RCC 7860 (cell line): ENCODE measurements around the gene IAH1.

Source experiments
- DNase-seq: peaks from one replicate; pipeline ENCODE4 v3.0.0-alpha.2; 2015; ENCODE audit warnings: low spot score
- FAIRE-seq: peaks from 2 replicates; lab custom pipeline; 2012; peaks lifted over from hg19 to GRCh38; lab: Jason Lieb, UNC

Gene IAH1, protein sequence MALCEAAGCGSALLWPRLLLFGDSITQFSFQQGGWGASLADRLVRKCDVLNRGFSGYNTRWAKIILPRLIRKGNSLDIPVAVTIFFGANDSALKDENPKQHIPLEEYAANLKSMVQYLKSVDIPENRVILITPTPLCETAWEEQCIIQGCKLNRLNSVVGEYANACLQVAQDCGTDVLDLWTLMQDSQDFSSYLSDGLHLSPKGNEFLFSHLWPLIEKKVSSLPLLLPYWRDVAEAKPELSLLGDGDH

DNA sequence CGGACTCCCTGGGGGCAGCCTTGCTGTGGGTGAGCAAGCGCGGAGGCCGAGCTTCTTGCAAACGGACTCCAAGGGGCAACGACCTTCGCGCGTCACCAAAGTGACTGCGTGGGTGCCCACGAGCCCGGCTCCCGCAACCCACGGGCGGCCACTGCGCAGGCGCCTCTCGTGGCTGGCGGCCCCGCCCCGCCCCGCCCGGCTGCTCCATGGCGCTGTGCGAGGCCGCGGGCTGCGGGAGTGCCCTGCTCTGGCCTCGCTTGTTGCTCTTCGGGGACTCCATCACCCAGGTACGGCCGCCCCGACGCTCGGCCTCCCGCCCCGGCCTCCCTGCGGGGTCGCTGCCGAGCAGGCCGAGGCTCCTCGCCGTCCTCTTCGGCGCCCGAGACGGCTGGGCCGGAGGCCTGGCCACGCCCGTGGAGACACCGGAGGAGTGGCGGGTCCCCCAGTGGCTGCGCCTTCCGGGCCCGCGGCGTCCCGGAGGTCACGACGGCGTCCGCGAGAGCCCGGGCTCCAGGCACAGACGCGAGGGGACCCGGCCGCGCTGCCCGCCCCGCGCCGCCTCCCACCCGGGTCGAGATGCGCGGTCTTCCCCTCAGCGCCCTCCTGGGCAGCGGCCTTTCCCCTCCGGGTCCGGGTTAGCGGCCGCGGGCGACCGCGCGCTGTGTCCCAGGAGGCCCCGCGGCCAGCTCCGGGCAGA lies at the start of gene IAH1:
TSS of gene IAH1 (plus strand) at position 191 of the 697 bp plus-strand sequence. CDS start at position 207, 16 bp downstream.
- peak; percentile 35 for DNase-seq

DNA sequence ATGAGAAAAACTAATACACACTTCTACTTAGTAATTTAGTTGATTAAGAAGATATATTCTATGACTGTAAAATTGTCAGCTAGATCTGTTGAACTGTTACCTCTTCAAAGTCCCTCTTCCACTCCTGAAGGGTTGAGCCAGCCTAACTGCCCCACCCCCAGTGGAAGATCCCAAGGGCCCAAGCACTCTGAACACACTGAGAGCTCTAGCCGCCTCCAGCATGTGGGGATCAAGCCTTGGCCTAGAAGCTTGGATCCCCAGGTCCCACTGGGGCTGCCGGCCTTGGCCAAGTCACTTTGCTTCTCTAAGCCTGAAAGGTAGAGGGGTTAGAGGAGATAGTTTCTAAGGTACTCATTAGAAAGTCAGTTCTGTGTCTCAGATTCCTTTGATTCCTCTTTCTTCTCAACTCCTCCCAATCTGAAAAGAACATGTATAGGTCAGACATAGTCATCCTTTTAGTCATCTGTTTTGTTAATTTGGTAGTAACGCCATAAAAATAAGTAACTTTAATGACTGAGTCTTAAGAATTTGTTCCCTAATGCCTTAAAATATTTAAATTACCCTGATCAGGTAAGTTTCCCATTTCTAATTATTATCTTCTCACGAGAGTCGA lies 45.3 kb upstream of the IAH1 start:
- DNase-seq, result no peak
- no peak for FAIRE-seq

More for the DNA sequence above, at the start of gene IAH1:
- FAIRE-seq, result no peak

DNA sequence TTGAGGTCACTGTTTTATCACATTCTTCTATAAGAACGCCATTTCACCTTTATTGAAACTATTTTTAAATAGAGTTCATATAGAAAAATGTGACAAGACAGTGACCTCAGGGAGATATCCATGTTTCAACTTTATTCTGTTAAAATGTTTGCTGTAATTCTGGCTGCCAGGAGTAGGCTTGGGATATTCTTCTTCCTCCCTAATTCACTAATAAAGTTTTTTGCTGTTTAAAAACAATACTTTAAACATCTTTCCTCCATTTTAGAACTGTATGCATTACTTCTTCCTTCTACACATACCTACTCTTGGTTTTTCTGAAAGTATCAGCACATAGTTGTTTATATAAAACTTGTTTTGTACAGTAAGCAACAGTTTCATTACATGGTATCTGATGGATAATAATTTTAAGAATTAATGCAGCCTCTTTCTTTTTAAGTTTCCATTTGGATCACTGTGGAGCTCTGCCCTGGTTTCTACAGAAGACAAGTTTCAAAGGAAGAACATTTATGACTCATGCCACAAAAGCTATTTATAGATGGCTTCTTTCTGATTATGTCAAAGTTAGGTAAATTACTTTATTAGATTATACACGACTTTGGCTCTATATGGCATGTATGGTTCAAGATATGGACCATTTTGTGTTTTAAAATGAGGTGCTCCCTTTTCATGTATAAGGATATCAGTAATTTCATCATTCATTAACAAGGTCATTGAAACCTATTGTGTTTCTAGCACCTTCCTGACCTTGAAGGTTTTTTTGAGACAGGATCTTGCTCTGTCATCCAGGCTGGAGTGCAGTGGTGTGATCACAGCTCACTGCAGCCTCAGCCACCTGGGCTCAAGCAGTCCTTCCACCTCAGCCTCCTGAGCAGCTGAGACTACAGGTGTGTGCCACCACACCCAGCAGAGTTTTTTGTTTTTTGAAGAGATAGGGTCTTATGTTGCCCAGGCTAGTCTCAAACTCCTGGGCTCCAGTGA lies 43.7 kb upstream of the IAH1 start:
- FAIRE-seq (no peak), DNase-seq (no peak)

DNA sequence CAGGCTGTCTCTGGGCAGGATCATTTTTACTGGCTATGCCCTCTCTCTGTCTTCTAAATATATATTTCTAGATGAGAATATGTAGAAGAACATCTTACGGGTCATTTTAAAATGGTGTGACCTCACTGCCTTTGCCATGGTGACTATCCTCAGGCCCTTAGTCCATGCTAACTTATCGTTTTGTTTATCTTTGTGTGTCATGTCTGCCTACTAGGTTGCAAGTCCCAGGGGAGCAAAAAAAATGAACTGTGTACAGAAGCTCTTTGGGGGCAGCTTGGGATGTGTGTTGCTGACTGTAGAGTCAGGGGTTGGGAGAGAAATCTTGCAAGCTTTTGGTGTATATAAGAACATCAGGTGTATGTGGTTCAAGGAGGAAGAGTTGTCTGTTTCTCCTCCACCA lies 39.9 kb upstream of the IAH1 start:
- no peak for FAIRE-seq
- DNase-seq, result no peak

DNA sequence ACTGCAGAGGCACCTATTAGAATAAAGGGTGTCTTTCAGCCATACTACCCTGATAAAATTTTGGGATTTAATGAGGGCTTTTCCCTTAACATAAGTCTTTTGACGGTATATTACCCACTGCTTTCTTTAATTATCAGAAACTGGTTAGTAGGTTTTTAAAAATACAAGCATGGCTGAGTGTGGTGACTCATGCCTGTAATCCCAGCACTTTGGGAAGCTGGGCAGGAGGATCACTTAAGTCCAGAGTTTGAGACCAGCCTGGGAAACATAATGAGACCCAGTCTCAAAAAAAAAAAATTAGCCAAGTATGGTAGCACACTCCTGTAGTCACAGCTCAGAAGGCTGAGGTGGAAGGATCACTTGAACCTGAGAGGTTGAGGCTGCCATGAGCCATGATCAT lies 34.8 kb upstream of the IAH1 start:
- DNase-seq (no peak), FAIRE-seq (no peak)

DNA sequence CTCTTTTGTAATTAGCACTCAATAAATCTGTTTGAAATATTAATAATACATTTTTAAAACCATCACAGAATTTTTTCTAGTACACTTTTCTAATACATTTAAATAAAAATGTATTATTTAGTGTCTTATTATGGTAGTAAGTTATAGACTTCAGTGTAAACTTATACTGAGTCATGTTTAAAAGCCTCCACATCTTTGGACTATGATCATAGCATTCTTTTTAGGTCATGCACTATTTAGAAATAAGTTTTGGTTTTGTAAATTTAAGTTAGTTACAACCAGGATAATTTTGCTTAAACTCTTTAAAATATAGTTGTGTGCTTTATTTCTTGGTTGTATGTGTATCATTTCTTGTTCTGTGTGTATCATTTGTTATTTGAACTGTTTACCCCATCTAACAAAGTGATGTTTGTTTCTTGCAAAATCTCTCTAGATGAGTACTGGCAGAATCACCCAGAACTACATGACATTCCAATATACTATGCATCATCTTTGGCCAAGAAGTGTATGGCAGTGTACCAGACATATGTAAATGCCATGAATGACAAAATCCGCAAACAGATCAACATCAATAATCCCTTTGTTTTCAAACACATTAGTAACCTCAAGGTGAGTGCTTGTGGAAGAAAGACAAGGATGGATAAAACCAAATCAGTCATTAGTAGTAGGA lies 34.2 kb upstream of the IAH1 start:
- no peak for FAIRE-seq

DNA sequence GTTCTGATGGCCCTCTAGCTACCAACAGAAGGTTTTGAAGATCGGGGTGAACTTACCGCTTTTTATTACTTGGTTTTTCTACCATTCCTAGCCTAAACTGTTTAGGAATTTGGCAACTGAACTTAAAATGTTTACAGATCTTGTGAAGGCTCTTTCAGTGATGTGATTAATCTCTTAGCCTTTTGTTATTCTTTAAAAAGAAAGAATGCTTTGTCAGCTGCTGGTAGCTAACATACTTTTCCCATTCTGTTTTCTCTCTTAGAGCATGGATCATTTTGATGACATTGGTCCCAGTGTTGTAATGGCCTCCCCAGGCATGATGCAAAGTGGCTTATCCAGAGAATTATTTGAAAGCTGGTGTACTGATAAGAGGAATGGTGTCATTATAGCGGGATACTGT lies 32.8 kb upstream of the IAH1 start:
- FAIRE-seq (no peak), DNase-seq (no peak)

More for the DNA sequence above, 34.2 kb upstream of the IAH1 start:
- no peak for DNase-seq

DNA sequence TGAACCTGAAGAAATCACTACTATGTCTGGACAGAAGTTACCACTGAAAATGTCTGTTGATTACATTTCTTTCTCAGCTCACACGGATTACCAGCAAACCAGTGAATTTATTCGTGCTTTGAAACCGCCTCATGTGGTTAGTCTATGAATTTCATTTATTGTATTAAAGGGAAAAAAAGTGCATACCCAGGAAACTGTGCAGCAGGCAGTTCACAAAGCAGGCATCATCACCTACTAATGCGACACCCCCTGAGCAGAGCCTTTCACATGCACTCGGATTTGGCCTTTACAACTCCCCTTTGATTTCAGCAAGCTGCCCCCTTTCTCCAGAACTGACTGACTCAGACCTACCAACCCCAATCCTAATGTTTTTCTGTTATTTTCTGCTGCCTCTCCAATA lies 30.8 kb upstream of the IAH1 start:
- DNase-seq, result no peak
- FAIRE-seq, result no peak

DNA sequence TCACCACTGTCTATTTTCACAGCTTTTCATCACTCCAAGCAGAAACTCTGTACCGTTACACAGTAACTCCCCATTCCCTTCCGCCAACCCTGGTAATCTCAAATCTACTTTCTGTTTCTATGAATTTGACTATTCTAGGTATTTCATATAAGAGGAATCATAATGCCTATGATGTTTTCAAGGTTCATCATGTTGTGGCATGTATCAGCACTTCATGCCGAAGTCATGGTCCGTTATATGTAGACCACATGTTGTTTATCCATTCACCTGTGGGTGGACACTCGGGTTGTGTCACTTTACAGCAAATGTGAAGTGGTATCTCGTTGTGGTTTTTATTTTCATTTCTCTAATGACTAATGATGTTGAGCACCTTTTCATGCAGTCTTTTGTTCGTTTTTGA lies 29.3 kb upstream of the IAH1 start:
- no peak for DNase-seq
- no peak for FAIRE-seq

DNA sequence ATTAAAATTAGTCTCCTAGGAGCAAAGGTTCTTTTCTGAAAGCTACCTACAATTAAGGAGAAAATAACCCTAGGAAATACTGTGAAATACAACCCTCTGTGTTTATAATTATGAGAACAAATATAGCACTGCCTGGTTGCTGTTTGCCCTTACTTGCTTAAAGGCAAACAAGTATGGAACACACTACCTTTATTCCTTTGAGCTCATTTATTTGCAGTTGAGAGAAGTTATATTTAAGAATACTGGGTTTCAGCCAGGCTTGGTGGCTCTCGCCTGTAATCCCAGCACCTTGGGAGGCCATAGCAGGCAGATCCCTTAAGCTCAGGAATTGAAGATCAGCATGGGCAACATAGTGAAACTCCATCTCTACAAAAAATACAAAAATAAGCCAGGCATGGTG lies 23.1 kb upstream of the IAH1 start:
- FAIRE-seq (no peak), DNase-seq (no peak)

DNA sequence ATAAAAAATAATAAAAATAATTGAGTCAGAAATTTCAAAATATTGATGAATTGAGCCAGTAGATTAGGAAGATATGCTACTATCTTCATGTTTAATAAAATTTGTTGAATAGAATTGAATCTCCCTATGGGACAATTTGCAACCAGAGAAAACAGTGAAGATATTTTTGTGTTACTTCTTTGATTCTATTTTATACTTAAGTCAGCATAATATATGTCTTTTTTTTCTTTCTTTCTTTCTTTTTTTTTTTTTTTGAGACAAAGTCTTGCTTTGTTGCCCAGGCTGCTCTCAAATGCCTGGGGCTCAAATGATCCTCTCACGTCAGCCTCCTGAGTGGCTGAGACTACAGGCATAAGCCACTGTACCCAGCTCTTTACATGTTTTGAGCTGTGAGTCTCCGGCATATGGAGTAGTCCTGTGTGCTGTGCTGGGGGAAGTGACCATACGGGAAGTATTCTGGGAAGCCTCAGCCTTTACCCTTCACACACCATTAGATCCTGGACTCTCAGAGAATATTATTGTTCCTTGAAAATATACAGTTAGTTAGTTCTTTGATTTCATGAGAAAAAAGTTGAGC lies 13.8 kb upstream of the IAH1 start:
- no peak for FAIRE-seq
- DNase-seq, result no peak

DNA sequence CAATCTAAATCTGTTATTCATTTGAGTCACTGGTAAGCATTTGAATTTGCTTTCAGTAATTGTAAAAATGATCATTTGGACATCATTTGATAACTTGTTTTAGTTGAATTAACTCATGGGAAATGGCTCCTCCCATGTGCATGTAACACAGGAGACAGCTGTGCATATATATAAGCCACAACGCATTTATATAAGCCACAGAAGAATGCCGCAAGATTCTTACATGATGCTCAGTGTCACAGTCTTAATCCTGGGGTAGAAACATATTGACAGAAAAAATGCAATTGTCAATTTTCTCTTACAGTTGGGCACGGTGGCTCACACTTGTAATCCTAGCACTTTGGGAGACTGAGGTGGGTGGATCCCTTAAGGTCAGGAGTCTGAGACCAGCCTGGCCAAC lies 13.3 kb upstream of the IAH1 start:
- no peak for FAIRE-seq

DNA sequence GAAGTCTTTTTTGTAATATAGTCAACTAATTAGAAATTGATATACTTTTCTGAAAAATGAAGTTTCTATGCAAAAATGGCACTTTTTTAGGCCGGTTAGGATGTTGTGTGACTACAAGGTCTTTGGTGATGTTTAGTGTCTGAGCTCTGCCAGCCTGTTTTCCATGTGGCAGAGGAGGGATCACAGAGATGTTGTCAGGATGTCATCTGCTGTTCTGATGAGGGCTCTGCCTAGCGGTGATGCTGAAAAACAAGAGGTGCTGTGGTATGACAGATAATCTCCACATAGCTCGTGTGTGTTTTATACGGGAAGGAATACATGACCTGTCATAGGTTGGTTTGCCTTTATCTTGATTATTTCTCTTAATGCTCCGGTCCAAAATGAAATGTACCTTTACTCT lies 12.0 kb upstream of the IAH1 start:
- no peak for FAIRE-seq
- no peak for DNase-seq

More for the DNA sequence above, 13.3 kb upstream of the IAH1 start:
- DNase-seq, result no peak

DNA sequence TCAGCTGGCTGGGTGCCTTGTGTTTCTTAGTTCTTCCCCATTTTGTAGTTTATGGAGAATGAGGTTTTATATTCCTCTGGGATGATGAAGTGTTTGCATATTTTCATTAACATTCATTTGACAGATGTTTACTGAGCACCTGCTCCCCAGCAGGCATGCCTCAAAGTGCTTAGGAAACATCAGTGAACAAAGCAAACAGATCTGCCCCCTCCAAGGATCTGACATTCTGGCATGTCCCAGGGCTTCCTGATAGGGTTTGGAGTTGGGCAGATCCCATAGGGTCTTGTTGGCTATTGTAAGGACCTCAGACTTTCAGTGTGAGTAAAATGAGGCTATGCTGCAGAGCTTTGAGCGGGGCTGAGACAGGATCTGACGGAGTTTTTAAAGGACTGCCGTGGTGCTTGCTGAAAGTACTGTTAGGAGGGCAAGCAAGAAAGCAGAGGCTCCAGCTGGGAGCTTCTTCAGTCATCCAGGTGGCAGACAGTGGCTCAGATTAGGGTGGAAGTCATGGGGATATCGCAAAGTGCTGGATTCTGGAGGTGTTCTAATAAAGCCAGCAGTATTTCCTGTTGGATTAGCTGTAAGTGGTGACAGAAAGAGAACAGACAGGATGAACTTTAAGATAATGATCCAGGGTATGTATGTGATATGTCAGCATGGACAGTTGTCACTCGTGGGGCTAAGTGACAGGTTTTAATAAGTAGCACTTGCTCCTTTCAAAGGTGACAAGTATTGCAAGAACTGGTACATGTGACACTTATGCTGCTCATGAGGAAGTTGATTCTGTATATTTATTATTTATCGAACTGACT lies 11.3 kb upstream of the IAH1 start:
- DNase-seq (no peak), FAIRE-seq (no peak)

DNA sequence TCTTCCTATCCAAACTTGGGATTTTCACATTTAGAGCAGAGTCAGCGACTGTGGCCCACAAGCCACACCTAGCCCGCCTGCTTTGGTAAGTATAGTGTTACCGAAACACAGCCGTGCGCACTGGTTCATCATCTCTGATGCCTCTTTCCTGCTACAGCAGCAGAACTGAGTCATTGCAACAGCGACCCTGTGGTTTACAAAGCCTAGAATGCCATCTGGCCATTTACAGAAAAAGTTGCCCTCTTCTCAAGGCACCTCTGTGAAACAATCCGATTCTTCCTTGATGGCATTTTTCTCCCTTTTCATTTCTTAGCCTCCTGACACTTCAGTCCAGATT lies 10.7 kb upstream of the IAH1 start:
- DNase-seq, result no peak
- no peak for FAIRE-seq

DNA sequence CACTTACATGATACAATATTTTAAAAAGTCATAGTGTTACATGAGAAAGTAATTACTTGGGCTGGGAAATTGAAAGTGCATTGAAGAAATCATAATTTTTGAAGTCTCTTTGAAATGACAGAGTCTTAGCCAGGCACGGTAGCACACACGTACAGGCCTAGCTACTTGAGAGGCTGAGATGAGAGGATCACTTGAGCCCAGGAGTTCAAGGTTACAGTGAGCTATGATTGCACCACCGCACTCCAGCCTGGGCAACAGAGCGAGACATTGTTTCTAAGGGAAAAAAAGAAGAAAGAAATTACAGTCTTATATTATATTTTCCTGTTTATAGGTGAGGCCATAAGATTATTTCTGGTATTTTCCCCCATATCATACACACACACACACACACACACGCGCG lies 9.2 kb upstream of the IAH1 start:
- FAIRE-seq, result no peak
- DNase-seq, result no peak

DNA sequence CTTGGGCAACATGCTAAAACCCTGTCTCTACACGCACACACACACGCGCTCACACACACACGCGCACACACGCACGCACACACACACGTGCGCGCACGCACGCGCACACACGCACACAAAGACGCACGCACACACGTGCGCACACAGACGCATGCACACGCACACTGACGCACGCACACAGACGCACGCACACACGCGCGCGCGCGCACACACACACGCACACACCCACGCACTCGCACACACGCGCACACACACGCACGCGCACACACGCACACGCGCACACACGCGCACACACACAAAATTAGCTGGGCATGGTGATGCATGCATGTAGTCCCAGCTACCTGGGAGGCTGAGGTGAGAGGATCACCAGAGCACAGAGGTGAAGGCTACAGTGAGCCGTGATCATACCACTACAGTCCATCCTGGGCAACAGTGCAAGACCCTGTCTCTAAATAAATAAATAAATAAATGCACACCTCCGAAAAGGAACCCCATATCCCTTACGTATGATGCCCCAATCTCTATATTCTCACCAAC lies 8.1 kb upstream of the IAH1 start:
- no peak for DNase-seq
- no peak for FAIRE-seq

DNA sequence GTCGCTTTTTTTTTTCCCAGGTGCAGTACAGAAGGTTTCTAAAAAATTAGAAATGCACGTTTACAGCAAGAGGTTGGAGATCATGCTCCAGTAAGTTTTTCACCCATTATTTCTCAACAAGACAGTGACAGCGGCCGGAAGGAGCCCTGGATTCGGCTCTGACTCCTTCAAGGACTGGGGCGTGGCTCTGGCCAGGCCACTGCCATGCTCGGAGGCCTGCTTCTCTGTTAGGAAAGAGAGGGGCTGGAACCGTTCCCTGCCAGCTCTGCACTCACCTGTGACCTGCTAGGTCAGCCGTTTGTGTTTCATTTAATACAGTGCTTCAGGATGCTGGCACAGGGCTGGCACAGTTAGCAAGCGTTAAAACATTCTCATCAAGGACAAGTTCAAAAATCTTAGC lies 6.7 kb upstream of the IAH1 start:
- DNase-seq (no peak), FAIRE-seq (no peak)

DNA sequence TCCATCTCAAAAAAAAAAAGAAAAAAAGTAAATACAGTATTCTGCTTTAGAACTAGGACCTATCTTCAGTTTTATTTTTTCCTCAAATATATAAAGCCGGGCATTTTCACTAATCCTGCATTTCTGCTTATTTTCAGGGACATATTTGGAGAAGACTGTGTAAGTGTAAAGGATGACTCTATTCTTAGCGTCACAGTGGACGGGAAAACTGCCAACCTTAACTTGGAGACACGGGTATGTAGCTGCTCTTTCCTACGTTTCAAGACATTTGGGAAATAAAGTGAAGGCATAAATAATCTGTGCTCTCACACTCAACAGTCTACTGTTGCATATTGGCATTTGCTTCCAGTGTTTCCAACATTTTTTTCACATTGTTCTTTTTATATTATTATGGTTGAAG lies 3.1 kb upstream of the IAH1 start:
- no peak for FAIRE-seq
- no peak for DNase-seq
